GM12878 (cell line): ENCODE results near the gene CTSW. TPM values are rescaled to one million over a fixed set of nuclear protein-coding genes. Genes with fewer than 3 reads are reported as not detected.

Source experiments
- ATF7 ChIP-seq: fragments of 450-650 bp; IDR thresholded peaks from 2 replicates; pipeline ENCODE4 v1.6.1; 2016; ENCODE audit warnings: low read depth, mild to moderate bottlenecking
- CBX5 ChIP-seq: sonication (generic); IDR thresholded peaks from 2 replicates; pipeline ENCODE4 v1.6.1; 2016; ENCODE audit warnings: low read depth, moderate library complexity, mild to moderate bottlenecking, inconsistent platforms
- CEBPB ChIP-seq, 2 experiments: fragments of 150-350 bp in 1 of 2; IDR thresholded peaks; 2 replicates each; pipeline ENCODE4 v1.6.1; 2012 to 2014; ENCODE audit warnings: low read depth in 2 of 2, low read length in 2 of 2, borderline replicate concordance in 1 of 2, inconsistent platforms in 1 of 2
- DPF2 ChIP-seq: fragments of 450-650 bp; IDR thresholded peaks from 2 replicates; pipeline ENCODE4 v1.6.1; 2017; ENCODE audit warnings: mild to moderate bottlenecking
- E4F1 ChIP-seq: fragments of 450-650 bp; IDR thresholded peaks from 2 replicates; pipeline ENCODE4 v1.6.1; 2018; ENCODE audit warnings: borderline replicate concordance, mild to moderate bottlenecking; ENCODE audit not compliant: partially characterized antibody
- HCFC1 ChIP-seq: fragments of 150-350 bp; IDR thresholded peaks from 2 replicates; pipeline ENCODE4 v1.6.1; 2014; ENCODE audit warnings: low read length
- HDAC2 ChIP-seq: fragments of 200-600 bp; sonication (generic); IDR thresholded peaks from 2 replicates; pipeline ENCODE4 v1.6.1; 2017
- HDGF ChIP-seq: fragments of 450-650 bp; IDR thresholded peaks from 2 replicates; pipeline ENCODE4 v1.6.1; 2016; ENCODE audit warnings: antibody characterized with exemption
- IRF3 ChIP-seq: fragments of 450-650 bp; IDR thresholded peaks from 2 replicates; pipeline ENCODE4 v1.6.1; 2014; ENCODE audit warnings: mild to moderate bottlenecking
- IRF4 ChIP-seq: IDR thresholded peaks from 2 replicates; pipeline ENCODE4 v1.6.1; 2011; ENCODE audit warnings: low read depth, low read length
- KAT2A ChIP-seq: conservative IDR thresholded peaks from 2 replicates; pipeline ENCODE4 v1.6.1; 2011; ENCODE audit warnings: low read depth, low read length; ENCODE audit not compliant: control insufficient read depth
- KDM1A ChIP-seq: fragments of 200-600 bp; sonication (generic); IDR thresholded peaks from 2 replicates; pipeline ENCODE4 v1.6.1; 2016; ENCODE audit warnings: borderline replicate concordance
- MEF2B ChIP-seq: fragments of 450-650 bp; IDR thresholded peaks from 2 replicates; pipeline ENCODE4 v1.6.1; 2018; ENCODE audit warnings: mild to moderate bottlenecking, moderate library complexity; ENCODE audit not compliant: partially characterized antibody, poor library complexity, severe bottlenecking
- NBN ChIP-seq: fragments of 450-650 bp; IDR thresholded peaks from 2 replicates; pipeline ENCODE4 v1.6.1; 2016
- NFYA ChIP-seq: IDR thresholded peaks from 2 replicates; pipeline ENCODE4 v1.6.1; 2011; ENCODE audit warnings: low read depth, mild to moderate bottlenecking, low read length, improper control_type of control experiment, borderline replicate concordance
- NR2C2 ChIP-seq: IDR thresholded peaks from 2 replicates; pipeline ENCODE4 v1.6.1; 2011; ENCODE audit warnings: borderline replicate concordance, low read depth; ENCODE audit not compliant: control insufficient read depth, insufficient read length
- NR2F1 ChIP-seq: fragments of 450-650 bp; conservative IDR thresholded peaks from 2 replicates; pipeline ENCODE4 v1.6.1; 2017; ENCODE audit warnings: mild to moderate bottlenecking
- PAX8 ChIP-seq: fragments of 450-650 bp; IDR thresholded peaks from 2 replicates; pipeline ENCODE4 v1.6.1; 2017; ENCODE audit warnings: mild to moderate bottlenecking, moderate library complexity
- POLR2AphosphoS2 ChIP-seq: IDR thresholded peaks from 2 replicates; pipeline ENCODE4 v1.6.1; 2011; ENCODE audit warnings: low read depth, mild to moderate bottlenecking, low read length, improper control_type of control experiment, moderate library complexity
- RAD21 ChIP-seq: IDR thresholded peaks from 2 replicates; pipeline ENCODE4 v1.6.1; 2011; ENCODE audit warnings: mild to moderate bottlenecking, low read depth, low read length, moderate library complexity; ENCODE audit not compliant: insufficient read depth
- RB1 ChIP-seq: fragments of 450-650 bp; formaldehyde crosslinking; IDR thresholded peaks from 2 replicates; pipeline ENCODE4 v1.6.1; 2017; ENCODE audit warnings: mild to moderate bottlenecking, borderline replicate concordance
- SIN3A ChIP-seq: IDR thresholded peaks from 2 replicates; pipeline ENCODE4 v1.6.1; 2012; ENCODE audit warnings: low read depth, low read length, improper control_type of control experiment
- SREBF1 ChIP-seq: IDR thresholded peaks from 2 replicates; pipeline ENCODE4 v1.6.1; 2012; ENCODE audit warnings: mild to moderate bottlenecking, low read length
- USF2 ChIP-seq: IDR thresholded peaks from 2 replicates; pipeline ENCODE4 v1.6.1; 2011; ENCODE audit warnings: low read depth, low read length, improper control_type of control experiment, borderline replicate concordance
- ZNF24 ChIP-seq: fragments of 450-650 bp; IDR thresholded peaks from 2 replicates; pipeline ENCODE4 v1.6.1; 2017; ENCODE audit warnings: antibody characterized with exemption, mild to moderate bottlenecking
- ZNF687 ChIP-seq: fragments of 450-650 bp; IDR thresholded peaks from 2 replicates; pipeline ENCODE4 v1.6.1; 2017; ENCODE audit warnings: mild to moderate bottlenecking, moderate library complexity
- polyA plus RNA-seq, 11 experiments: library from polyadenylated mRNA; depleted of rRNA in 4 of 11; unstranded in 6 of 11; stranded (reverse) in 5 of 11; fragments of >200 nt; fragmentation: Nextera tagmentation in 4 of 11; fragmentation: Illumina TruSeq in 1 of 11; extraction: Ambion mirVana in 4 of 11; extraction: Trizol in 1 of 11; gene quantifications; 1 replicate in 1 of 11; 2 replicates in 10 of 11; pipeline versions ENCODE4 v1.2.1 to v1.2.3, GENCODE V29; 2011 to 2016; ENCODE audit warnings: inconsistent platforms in 2 of 11, missing spikeins in 2 of 11, low read depth in 1 of 11
- total RNA-seq, 4 experiments: library from RNA; depleted of rRNA in 3 of 4; stranded (reverse); fragments of >200 nt in 3 of 4; fragmentation: Illumina TruSeq in 1 of 4; extraction: Trizol in 1 of 4; gene quantifications; 2 replicates each; pipeline versions ENCODE4 v1.2.1 to v1.2.3, GENCODE V29; 2013 to 2021

Gene CTSW
- total and polyA plus RNA-seq, 10 of the 15 experiments (the other 5 are each of a cell fraction or from before 2014, with no cell fraction given) = 0.53 to 12.0 (median 1.7) TPM

GRCh38 chr11:65919141-65919572, 39.5 kb downstream of the CTSW start, which contains the start of gene DRAP1 (continued):
- no peak for TF ChIP-seq IRF3
- peak; percentile 70 for TF ChIP-seq NR2F1
- no peak for TF ChIP-seq NFYA
- TF ChIP-seq USF2 = no peak
- TF ChIP-seq ATF7 = no peak
- TF ChIP-seq ZNF24 = peak; percentile 73
- TF ChIP-seq SREBF1 = no peak
- TF ChIP-seq KAT2A = no peak
- peak; percentile 69 for TF ChIP-seq HCFC1
- TF ChIP-seq NBN = peak; percentile 47; the same call in 1 of the 2 replicates
- TF ChIP-seq MEF2B = no peak
- TF ChIP-seq NR2C2 = no peak
- no peak for TF ChIP-seq RAD21
- no peak for TF ChIP-seq POLR2AphosphoS2
- TF ChIP-seq DPF2 = peak; percentile 91
- TF ChIP-seq HDAC2 = no peak
- peak; percentile 95; the same call in 1 of the 2 replicates for TF ChIP-seq CBX5
- no peak for TF ChIP-seq CEBPB (IDR thresholded peaks at IDR 0.05; ENCODE audit: borderline replicate concordance in 1 of 2, low read depth in 2 of 2, low read length in 2 of 2)
- no peak for TF ChIP-seq KDM1A
- TF ChIP-seq SIN3A = peak; percentile 87; the same call in 1 of the 2 replicates
- TF ChIP-seq IRF4 = no peak
- peak; percentile 96 for TF ChIP-seq RB1
- TF ChIP-seq PAX8 = no peak
- no peak for TF ChIP-seq HDGF
- TF ChIP-seq E4F1 = peak; percentile 97
- peak; percentile 68 for TF ChIP-seq ZNF687
